ENCODE measurements around the gene CHTF18. TPM values are rescaled to one million over a fixed set of nuclear protein-coding genes. Genes with fewer than 3 reads are reported as not detected.
A peak's percentile ranks its signal among the peaks of the same experiment; 100 is the strongest.

CHTF18 gene
- total RNA-seq, 2 experiments from 2014 or later = 95.6 to 115 TPM

- no peaks in the 10 kb centered on the region for H3K9me3 Mint-ChIP-seq
- peaks cover 2% of the 10 kb centered on the region for H3K27me3 Mint-ChIP-seq
- H3K27ac Mint-ChIP-seq = no peak overlapping the region
- ATAC-seq (peak; percentile 60), DNase-seq (peak; percentile 8)
- POLR2A ChIA-PET = no interaction called here
- no peak for TF ChIP-seq CTCF (IDR thresholded peaks at IDR 0.05)
- H3K36me3 Mint-ChIP-seq (ENCODE audit: low read depth) = peaks cover 1% of the 10 kb centered on the region
- CTCF ChIA-PET = no interaction called here
- intact Hi-C loops (cut with micrococcal nuclease) = no loop called here
- no peaks in the 10 kb centered on the region for H3K4me1 Mint-ChIP-seq (ENCODE audit: low read depth)
- no peak overlapping the region for H3K4me3 Mint-ChIP-seq
Observed at GRCh38 chr16:842061-842476, 53.6 kb downstream of the CHTF18 start.

- ATAC-seq = no peak
- Mint-ChIP-seq H3K27me3 (peaks cover 2% of the 10 kb centered on the region), H3K4me3 (no peak overlapping the region), H3K9me3 (no peaks in the 10 kb centered on the region), H3K27ac (no peak overlapping the region), H3K4me1 (ENCODE audit: low read depth) (no peaks in the 10 kb centered on the region), H3K36me3 (ENCODE audit: low read depth) (peaks cover 1% of the 10 kb centered on the region)
- POLR2A ChIA-PET = no interaction called here
- CTCF ChIA-PET = no interaction called here
- DNase-seq = no peak
- intact Hi-C loops (cut with micrococcal nuclease) = no loop called here
- TF ChIP-seq CTCF (IDR thresholded peaks at IDR 0.05) = no peak
Observed at GRCh38 chr16:842711-843560, 54.5 kb downstream of the CHTF18 start.

- Mint-ChIP-seq H3K36me3 (ENCODE audit: low read depth) (no peaks in the 10 kb centered on the region), H3K27ac (no peak overlapping the region), H3K4me3 (no peak overlapping the region), H3K4me1 (ENCODE audit: low read depth) (no peaks in the 10 kb centered on the region), H3K27me3 (peaks cover 2% of the 10 kb centered on the region), H3K9me3 (no peaks in the 10 kb centered on the region)
- intact Hi-C loops (cut with micrococcal nuclease) = no loop called here
- DNase-seq = no peak
- TF ChIP-seq CTCF (IDR thresholded peaks at IDR 0.05) = no peak
- ChIA-PET POLR2A (no interaction called here), CTCF (no interaction called here)
- no peak for ATAC-seq
Observed at GRCh38 chr16:843771-844170, 55.4 kb downstream of the CHTF18 start.

- ChIA-PET CTCF (no interaction called here), POLR2A (no interaction called here)
- no peak for TF ChIP-seq CTCF (IDR thresholded peaks at IDR 0.05)
- Mint-ChIP-seq H3K9me3 (no peaks in the 10 kb centered on the region), H3K4me1 (ENCODE audit: low read depth) (no peaks in the 10 kb centered on the region), H3K27me3 (no peaks in the 10 kb centered on the region), H3K27ac (no peak overlapping the region), H3K4me3 (no peak overlapping the region), H3K36me3 (ENCODE audit: low read depth) (no peaks in the 10 kb centered on the region)
- ATAC-seq (no peak), DNase-seq (no peak)
- intact Hi-C loops (cut with micrococcal nuclease) = no loop called here
Observed at GRCh38 chr16:844638-845350, 56.4 kb downstream of the CHTF18 start.

GRCh38 chr16:845351-845745 is 56.9 kb downstream of the CHTF18 start:
- DNase-seq = no peak
- TF ChIP-seq CTCF (IDR thresholded peaks at IDR 0.05) = no peak
- no peak overlapping the region for H3K27ac Mint-ChIP-seq

More at GRCh38 chr16:845351-845745, 56.9 kb downstream of the CHTF18 start:
- Mint-ChIP-seq H3K4me3 (no peak overlapping the region), H3K4me1 (ENCODE audit: low read depth) (no peaks in the 10 kb centered on the region), H3K27me3 (no peaks in the 10 kb centered on the region), H3K9me3 (no peaks in the 10 kb centered on the region), H3K36me3 (ENCODE audit: low read depth) (no peaks in the 10 kb centered on the region)
- ATAC-seq = no peak
- ChIA-PET POLR2A (interaction anchor here (0.6 kb wide), 1 partner anchor 547 kb away, joined by 3 read pairs; no protein-coding TSS in a partner anchor), CTCF (no interaction called here)
- intact Hi-C loops (cut with micrococcal nuclease) = no loop called here

Measured in activated CD8-positive, alpha-beta T cell treated with anti-CD3 and anti-CD28 coated beads for 36 hours (primary cell).